K562 (cell line): ENCODE results near the gene HSBP1L1. TPM values are rescaled to one million over a fixed set of nuclear protein-coding genes. Genes with fewer than 3 reads are reported as not detected.

Experiments
- ATF2 ChIP-seq: sonication (generic); formaldehyde crosslinking; IDR thresholded peaks from 2 replicates; pipeline ENCODE4 v1.8.1; 2022; ENCODE audit warnings: missing genetic modification reagents
- DNMT1 ChIP-seq: fragments of 450-650 bp; IDR thresholded peaks from 2 replicates; pipeline ENCODE4 v1.6.1; 2016; ENCODE audit warnings: antibody characterized with exemption, mild to moderate bottlenecking
- HDAC1 ChIP-seq, 2 experiments: fragments of 450-650 bp; IDR thresholded peaks; 2 replicates each; pipeline ENCODE4 v1.6.1; 2016 to 2017; ENCODE audit warnings: inconsistent platforms in 1 of 2, mild to moderate bottlenecking in 1 of 2, moderate library complexity in 1 of 2
- NONO ChIP-seq, 2 experiments: fragments of 200-400 bp in 1 of 2; fragments of 450-650 bp in 1 of 2; formaldehyde crosslinking in 1 of 2; IDR thresholded peaks; 2 replicates each; pipeline ENCODE4 v1.6.1; 2017; ENCODE audit warnings: low read depth in 2 of 2, mild to moderate bottlenecking in 2 of 2, moderate library complexity in 2 of 2, low read length in 1 of 2
- SIN3B ChIP-seq: fragments of 450-650 bp; IDR thresholded peaks from 2 replicates; pipeline ENCODE4 v1.6.1; 2017; ENCODE audit warnings: low read depth, mild to moderate bottlenecking, moderate library complexity
- SOX6 ChIP-seq: fragments of 450-650 bp; IDR thresholded peaks from 2 replicates; pipeline ENCODE4 v1.6.1; 2014; ENCODE audit warnings: mild to moderate bottlenecking
- SREBF1 ChIP-seq: fragments of 150-350 bp; IDR thresholded peaks from 2 replicates; pipeline ENCODE4 v1.6.1; 2014; ENCODE audit warnings: antibody characterized with exemption, low read depth, low read length, borderline replicate concordance
- SRSF7 ChIP-seq: fragments of 200-400 bp; formaldehyde crosslinking; optimal IDR thresholded peaks from 2 replicates; pipeline ENCODE3; 2017; ENCODE audit warnings: mild to moderate bottlenecking, low read depth, low read length
- TAF7 ChIP-seq: fragments of 450-650 bp; IDR thresholded peaks from 2 replicates; pipeline ENCODE4 v1.6.1; 2016; ENCODE audit warnings: missing genetic modification characterization, missing compliant biosample characterization
- ZBTB7A ChIP-seq: IDR thresholded peaks from 2 replicates; pipeline ENCODE4 v1.6.1; 2011; ENCODE audit warnings: low read depth, mild to moderate bottlenecking, low read length, moderate library complexity, borderline replicate concordance; ENCODE audit not compliant: control insufficient read depth
- ZNF778 ChIP-seq: fragments of 450-650 bp; formaldehyde crosslinking; IDR thresholded peaks from 2 replicates; pipeline ENCODE4 v1.4.0; 2020; ENCODE audit warnings: mild to moderate bottlenecking, moderate library complexity
- polyA plus RNA-seq, 8 experiments: library from polyadenylated mRNA; depleted of rRNA in 4 of 8; stranded (reverse) in 5 of 8; unstranded in 3 of 8; fragments of >200 nt; fragmentation: Nextera tagmentation in 2 of 8; fragmentation: Illumina TruSeq in 1 of 8; extraction: Ambion mirVana in 2 of 8; extraction: Trizol in 1 of 8; gene quantifications; 2 replicates each; pipeline versions ENCODE4 v1.2.1 to v1.2.3, GENCODE V29; 2011 to 2014; ENCODE audit warnings: inconsistent platforms in 1 of 8, missing spikeins in 1 of 8
- total RNA-seq, 7 experiments: library from RNA; depleted of rRNA in 6 of 7; stranded (reverse); fragments of >200 nt in 6 of 7; fragmentation: Illumina TruSeq in 2 of 7; extraction: Trizol in 2 of 7; gene quantifications; 2 replicates each; pipeline versions ENCODE4 v1.2.1 to v1.2.3, GENCODE V29; 2011 to 2021; ENCODE audit warnings: low replicate concordance in 1 of 7
- TF ChIP-seq, protein P1 (sequence below): fragments of 450-650 bp; IDR thresholded peaks from 2 replicates; pipeline ENCODE4 v1.6.1; 2017; ENCODE audit warnings: antibody characterized with exemption, mild to moderate bottlenecking
- TF ChIP-seq, protein P2 (sequence below): sonication (generic); formaldehyde crosslinking; IDR thresholded peaks from 2 replicates; pipeline ENCODE4 v1.8.0; 2022; ENCODE audit warnings: missing genetic modification reagents, mild to moderate bottlenecking, borderline replicate concordance

The HSBP1L1 gene
- total and polyA plus RNA-seq, 9 of the 15 experiments (the other 6 are each of a cell fraction or from before 2014, with no cell fraction given): 0.24 to 0.36 TPM; not detected in 7

DNA sequence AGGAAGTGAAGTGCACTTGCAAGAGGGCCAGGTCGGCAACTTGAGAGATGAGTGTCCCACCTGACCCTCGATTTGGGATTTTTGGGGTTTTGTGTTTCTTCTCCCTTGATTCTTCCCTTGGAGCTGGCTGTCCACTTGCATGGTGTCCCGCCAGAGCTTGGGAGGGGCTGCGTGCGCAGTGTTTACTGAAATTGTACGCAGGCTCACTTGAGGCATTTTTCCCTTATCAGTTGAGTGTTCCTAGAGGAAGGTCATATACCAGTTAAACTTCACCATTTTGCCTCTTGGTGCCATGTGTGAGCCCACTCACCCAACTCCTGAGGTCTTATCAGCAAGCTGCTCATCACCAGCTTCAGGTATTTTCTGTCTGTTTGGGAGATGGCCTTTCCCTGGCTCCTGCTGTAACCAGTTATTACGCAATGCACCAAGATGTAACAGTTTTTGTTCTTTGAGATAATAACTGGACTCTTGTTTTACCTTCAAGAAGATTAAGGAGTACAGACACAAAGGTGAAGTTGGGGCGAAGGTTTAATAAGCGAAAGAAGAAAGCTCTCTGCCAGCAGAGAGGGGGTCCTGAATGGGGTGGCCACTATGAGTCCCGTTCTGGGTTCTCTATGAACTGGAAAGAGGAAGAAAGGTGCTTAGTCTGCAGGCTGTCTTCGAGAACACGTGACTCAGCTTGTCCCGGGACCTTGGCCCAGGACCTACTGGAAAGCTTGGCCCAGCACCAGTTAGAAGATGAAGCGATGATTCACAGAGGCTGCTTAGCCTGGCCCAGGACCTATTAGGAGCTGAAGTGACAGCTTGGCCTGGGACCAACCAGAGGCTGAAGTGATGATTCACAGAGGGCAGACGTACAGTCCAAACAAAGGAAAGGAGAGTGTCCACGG is 45.5 kb downstream of the HSBP1L1 start (continued):
- TF ChIP-seq, protein P1, sequence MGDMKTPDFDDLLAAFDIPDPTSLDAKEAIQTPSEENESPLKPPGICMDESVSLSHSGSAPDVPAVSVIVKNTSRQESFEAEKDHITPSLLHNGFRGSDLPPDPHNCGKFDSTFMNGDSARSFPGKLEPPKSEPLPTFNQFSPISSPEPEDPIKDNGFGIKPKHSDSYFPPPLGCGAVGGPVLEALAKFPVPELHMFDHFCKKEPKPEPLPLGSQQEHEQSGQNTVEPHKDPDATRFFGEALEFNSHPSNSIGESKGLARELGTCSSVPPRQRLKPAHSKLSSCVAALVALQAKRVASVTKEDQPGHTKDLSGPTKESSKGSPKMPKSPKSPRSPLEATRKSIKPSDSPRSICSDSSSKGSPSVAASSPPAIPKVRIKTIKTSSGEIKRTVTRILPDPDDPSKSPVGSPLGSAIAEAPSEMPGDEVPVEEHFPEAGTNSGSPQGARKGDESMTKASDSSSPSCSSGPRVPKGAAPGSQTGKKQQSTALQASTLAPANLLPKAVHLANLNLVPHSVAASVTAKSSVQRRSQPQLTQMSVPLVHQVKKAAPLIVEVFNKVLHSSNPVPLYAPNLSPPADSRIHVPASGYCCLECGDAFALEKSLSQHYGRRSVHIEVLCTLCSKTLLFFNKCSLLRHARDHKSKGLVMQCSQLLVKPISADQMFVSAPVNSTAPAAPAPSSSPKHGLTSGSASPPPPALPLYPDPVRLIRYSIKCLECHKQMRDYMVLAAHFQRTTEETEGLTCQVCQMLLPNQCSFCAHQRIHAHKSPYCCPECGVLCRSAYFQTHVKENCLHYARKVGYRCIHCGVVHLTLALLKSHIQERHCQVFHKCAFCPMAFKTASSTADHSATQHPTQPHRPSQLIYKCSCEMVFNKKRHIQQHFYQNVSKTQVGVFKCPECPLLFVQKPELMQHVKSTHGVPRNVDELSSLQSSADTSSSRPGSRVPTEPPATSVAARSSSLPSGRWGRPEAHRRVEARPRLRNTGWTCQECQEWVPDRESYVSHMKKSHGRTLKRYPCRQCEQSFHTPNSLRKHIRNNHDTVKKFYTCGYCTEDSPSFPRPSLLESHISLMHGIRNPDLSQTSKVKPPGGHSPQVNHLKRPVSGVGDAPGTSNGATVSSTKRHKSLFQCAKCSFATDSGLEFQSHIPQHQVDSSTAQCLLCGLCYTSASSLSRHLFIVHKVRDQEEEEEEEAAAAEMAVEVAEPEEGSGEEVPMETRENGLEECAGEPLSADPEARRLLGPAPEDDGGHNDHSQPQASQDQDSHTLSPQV: 0 out of 2 replicates have a peak, but pooled peaks have one; percentile 38
- TF ChIP-seq HDAC1 (IDR thresholded peaks at IDR 0.05) (no peak), SIN3B (no peak), ZNF778 (CRISPR knock-in tag) (no peak), TAF7 (no peak), SOX6 (0 out of 2 replicates have a peak, but pooled peaks have one; percentile 7), DNMT1 (no peak), ZBTB7A (no peak), ATF2 (CRISPR knock-in tag) (no peak), SRSF7 (no peak), NONO (IDR thresholded peaks at IDR 0.05; ENCODE audit: low read depth in 2 of 2, low read length in 1 of 2) (no peak), SREBF1 (no peak)
- TF ChIP-seq, protein P2, sequence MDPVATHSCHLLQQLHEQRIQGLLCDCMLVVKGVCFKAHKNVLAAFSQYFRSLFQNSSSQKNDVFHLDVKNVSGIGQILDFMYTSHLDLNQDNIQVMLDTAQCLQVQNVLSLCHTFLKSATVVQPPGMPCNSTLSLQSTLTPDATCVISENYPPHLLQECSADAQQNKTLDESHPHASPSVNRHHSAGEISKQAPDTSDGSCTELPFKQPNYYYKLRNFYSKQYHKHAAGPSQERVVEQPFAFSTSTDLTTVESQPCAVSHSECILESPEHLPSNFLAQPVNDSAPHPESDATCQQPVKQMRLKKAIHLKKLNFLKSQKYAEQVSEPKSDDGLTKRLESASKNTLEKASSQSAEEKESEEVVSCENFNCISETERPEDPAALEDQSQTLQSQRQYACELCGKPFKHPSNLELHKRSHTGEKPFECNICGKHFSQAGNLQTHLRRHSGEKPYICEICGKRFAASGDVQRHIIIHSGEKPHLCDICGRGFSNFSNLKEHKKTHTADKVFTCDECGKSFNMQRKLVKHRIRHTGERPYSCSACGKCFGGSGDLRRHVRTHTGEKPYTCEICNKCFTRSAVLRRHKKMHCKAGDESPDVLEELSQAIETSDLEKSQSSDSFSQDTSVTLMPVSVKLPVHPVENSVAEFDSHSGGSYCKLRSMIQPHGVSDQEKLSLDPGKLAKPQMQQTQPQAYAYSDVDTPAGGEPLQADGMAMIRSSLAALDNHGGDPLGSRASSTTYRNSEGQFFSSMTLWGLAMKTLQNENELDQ (CRISPR knock-in tag): no peak
